HEK293 (cell line): ENCODE measurements around the gene RABIF.

Experiments
- CTCF ChIP-seq: fragments of 450-650 bp; formaldehyde crosslinking; IDR thresholded peaks from 2 replicates; pipeline ENCODE4 v1.5.1; 2016; ENCODE audit warnings: missing biosample characterization, missing genetic modification characterization
- ZBTB1 ChIP-seq: fragments of 450-650 bp; formaldehyde crosslinking; IDR thresholded peaks from 2 replicates; pipeline ENCODE4 v1.5.1; 2016; ENCODE audit warnings: missing biosample characterization, missing genetic modification characterization
- ZBTB20 ChIP-seq: fragments of 450-650 bp; formaldehyde crosslinking; IDR thresholded peaks from 2 replicates; pipeline ENCODE4 v1.5.1; 2016; ENCODE audit warnings: missing biosample characterization, missing genetic modification characterization
- ZFP41 ChIP-seq: fragments of 450-650 bp; formaldehyde crosslinking; IDR thresholded peaks from 2 replicates; pipeline ENCODE4 v1.5.1; 2016; ENCODE audit warnings: missing biosample characterization, missing genetic modification characterization, borderline replicate concordance
- ZNF121 ChIP-seq: fragments of 450-650 bp; formaldehyde crosslinking; IDR thresholded peaks from 2 replicates; pipeline ENCODE4 v1.5.1; 2016; ENCODE audit warnings: missing biosample characterization, missing genetic modification characterization
- ZNF274 ChIP-seq, 2 experiments: fragments of 200-500 bp in 1 of 2; fragments of 450-650 bp in 1 of 2; sonication (Bioruptor generic) in 1 of 2; formaldehyde crosslinking in 1 of 2; IDR thresholded peaks; 2 replicates each; pipeline versions ENCODE4 v1.5.1 to v1.6.1; 2014 to 2016; ENCODE audit warnings: borderline replicate concordance in 1 of 2, inconsistent platforms in 1 of 2, low read length in 1 of 2, missing biosample characterization in 1 of 2, missing genetic modification characterization in 1 of 2
- ZNF280C ChIP-seq: fragments of 450-650 bp; formaldehyde crosslinking; IDR thresholded peaks from 2 replicates; pipeline ENCODE4 v1.5.1; 2016; ENCODE audit warnings: missing biosample characterization, missing genetic modification characterization
- ZSCAN5A ChIP-seq: fragments of 450-650 bp; formaldehyde crosslinking; IDR thresholded peaks from 2 replicates; pipeline ENCODE4 v1.5.1; 2016; ENCODE audit warnings: missing biosample characterization, missing genetic modification characterization

- TF ChIP-seq ZNF274 (IDR thresholded peaks at IDR 0.05; ENCODE audit: low read length) (no peak), ZNF274 (tag by site-specific recombination; IDR thresholded peaks at IDR 0.05; ENCODE audit: borderline replicate concordance) (no peak), CTCF (tag by site-specific recombination) (no peak), ZSCAN5A (no peak), ZNF280C (tag by site-specific recombination) (no peak), ZBTB1 (tag by site-specific recombination) (no peak), ZNF121 (no peak), ZBTB20 (tag by site-specific recombination) (no peak), ZFP41 (tag by site-specific recombination) (no peak)
These were observed 34.2 kb downstream of the RABIF start for GRCh38 chr1:202854787-202855186.
